ENCODE measurements around the gene TWF2.
"Not testable (repeated sequence)": the region's sequence is repeated elsewhere in the genome, so short reads cannot be mapped to it uniquely, and the experiment has no call there.

TWF2 gene

GRCh38 chr3:52238761-52239701, at the start of gene TWF2:
Gene TWF2, minus strand, starts transcription at chr3:52239158. Its CDS starts 142 bp downstream, at chr3:52239016.
- DNase-seq = no peak

GRCh38 chr3:52288674-52289073, 49.7 kb upstream of the TWF2 start:
- DNase-seq = no peak

- DNase-seq = no peak
These were observed 47.8 kb upstream of the TWF2 start for GRCh38 chr3:52286777-52287110.

GRCh38 chr3:52284051-52284450, 45.1 kb upstream of the TWF2 start:
- not testable (repeated sequence) for DNase-seq

- no peak for DNase-seq
These were observed 44.3 kb upstream of the TWF2 start for GRCh38 chr3:52283306-52283705.

- no peak for DNase-seq
These were observed 43.2 kb upstream of the TWF2 start for GRCh38 chr3:52281981-52282801.

GRCh38 chr3:52280050-52280461, 41.1 kb upstream of the TWF2 start:
- peak; percentile 72 for DNase-seq

GRCh38 chr3:52279596-52279995, 40.6 kb upstream of the TWF2 start:
- no peak for DNase-seq

GRCh38 chr3:52278510-52279069, 39.6 kb upstream of the TWF2 start, which contains the start of gene WDR82:
Gene WDR82, minus strand, starts transcription at chr3:52278649. Its CDS starts 288 bp downstream, at chr3:52278361.
- DNase-seq = peak; percentile 32

- DNase-seq = no peak
These were observed 39.1 kb upstream of the TWF2 start for GRCh38 chr3:52277972-52278509.

- DNase-seq = no peak
These were observed 38.4 kb upstream of the TWF2 start for GRCh38 chr3:52277071-52277964.

GRCh38 chr3:52274781-52275180, 35.8 kb upstream of the TWF2 start:
- not testable (repeated sequence) for DNase-seq

GRCh38 chr3:52272831-52273230, 33.9 kb upstream of the TWF2 start:
- no peak for DNase-seq

GRCh38 chr3:52272172-52272571, 33.2 kb upstream of the TWF2 start:
- not testable (repeated sequence) for DNase-seq

- DNase-seq = no peak
These were observed 31.3 kb upstream of the TWF2 start for GRCh38 chr3:52270252-52270754.

- DNase-seq = no peak
These were observed 30.8 kb upstream of the TWF2 start for GRCh38 chr3:52269776-52270175.

- no peak for DNase-seq
These were observed 29.1 kb upstream of the TWF2 start for GRCh38 chr3:52268036-52268435.

- no peak for DNase-seq
These were observed 26.4 kb upstream of the TWF2 start for GRCh38 chr3:52265387-52265786.

GRCh38 chr3:52262447-52262846, 23.5 kb upstream of the TWF2 start:
- no peak for DNase-seq

- DNase-seq = no peak
These were observed 20.5 kb upstream of the TWF2 start for GRCh38 chr3:52259448-52259847.

GRCh38 chr3:52259035-52259434, 20.1 kb upstream of the TWF2 start:
- no peak for DNase-seq

GRCh38 chr3:52257911-52258310, 19.0 kb upstream of the TWF2 start:
- DNase-seq = no peak
